Measurements from ENCODE around the gene RALGPS1.

- TF ChIP-seq CTCF (IDR thresholded peaks at IDR 0.05) (no peak), POLR2A (IDR thresholded peaks at IDR 0.05) (no peak)
Observed at GRCh38 chr9:127154390-127155191, 240.0 kb downstream of the RALGPS1 start.
